NCI-H526 treated with DMSO at 0.1 percent for 48 hours (cell line): Measurements from ENCODE around the gene TMEM26.
"Not testable (repeated sequence)": the region's sequence is repeated elsewhere in the genome, so short reads cannot be mapped to it uniquely, and the experiment has no call there.

Experiments used
- DNase-seq: peaks from one replicate; lab custom pipeline; 2025; lab: John Stamatoyannopoulos, UW

TMEM26 gene

GRCh38 chr10:61398366-61399129 is 54.6 kb downstream of the TMEM26 start:
- no peak for DNase-seq

GRCh38 chr10:61397175-61397986 is 55.8 kb downstream of the TMEM26 start:
- no peak for DNase-seq

GRCh38 chr10:61391281-61391680 is 61.9 kb downstream of the TMEM26 start:
- DNase-seq = no peak

- no peak for DNase-seq
Observed at GRCh38 chr10:61390851-61391250, 62.3 kb downstream of the TMEM26 start.

- no peak for DNase-seq
Observed at GRCh38 chr10:61389887-61390286, 63.3 kb downstream of the TMEM26 start.

- not testable (repeated sequence) for DNase-seq
Observed at GRCh38 chr10:61388986-61389385, 64.2 kb downstream of the TMEM26 start.

- DNase-seq = no peak
Observed at GRCh38 chr10:61385231-61386001, 67.8 kb downstream of the TMEM26 start.

GRCh38 chr10:61381153-61381552 is 72.0 kb downstream of the TMEM26 start:
- DNase-seq = not testable (repeated sequence)

- DNase-seq = no peak
Observed at GRCh38 chr10:61378865-61379264, 74.3 kb downstream of the TMEM26 start.

GRCh38 chr10:61376908-61377368 is 76.2 kb downstream of the TMEM26 start:
- DNase-seq = no peak

- no peak for DNase-seq
Observed at GRCh38 chr10:61376377-61376776, 76.8 kb downstream of the TMEM26 start.

- no peak for DNase-seq
Observed at GRCh38 chr10:61366365-61366764, 86.8 kb downstream of the TMEM26 start.

GRCh38 chr10:61364619-61365018 is 88.6 kb downstream of the TMEM26 start:
- no peak for DNase-seq

GRCh38 chr10:61363006-61363405 is 90.2 kb downstream of the TMEM26 start:
- DNase-seq = no peak

- DNase-seq = no peak
Observed at GRCh38 chr10:61359452-61359851, 93.7 kb downstream of the TMEM26 start.

- no peak for DNase-seq
Observed at GRCh38 chr10:61357687-61358086, 95.5 kb downstream of the TMEM26 start.
